ENCODE measurements around the gene AACS.

- no peak for TF ChIP-seq CTCF (conservative IDR thresholded peaks at IDR 0.05)
- TF ChIP-seq EZH2 (IDR thresholded peaks at IDR 0.05; ENCODE audit: low read depth), result no peak
Measured at GRCh38 chr12:125113789-125114188, 48.6 kb downstream of the AACS start.
